GM23338 (cell line): ENCODE results near the gene ANKRD50. TPM values are rescaled to one million over a fixed set of nuclear protein-coding genes. Genes with fewer than 3 reads are reported as not detected.

Experiments
- ATAC-seq: fragments of 200-7000 bp; cut with Tn5 transposase; 3 replicates; pipeline ENCODE4 v1.9.1; 2020
- DNase-seq: peaks from one replicate; pipeline ENCODE4 v3.0.0-alpha.2; 2015; ENCODE audit warnings: low spot score
- H2AFZ ChIP-seq: fragments of 200-600 bp; sonication (generic); 2 replicates; pipeline ENCODE4 v1.8.0; 2016; ENCODE audit warnings: antibody characterized with exemption, mild to moderate bottlenecking, moderate library complexity
- H3F3A ChIP-seq: fragments of 200-600 bp; sonication (generic); replicated peaks from 2 replicates; pipeline ENCODE4 v1.8.0; 2017; ENCODE audit warnings: antibody characterized with exemption, mixed run types, low read depth
- H3K27ac ChIP-seq: fragments of 200-600 bp; sonication (generic); 2 replicates; pipeline ENCODE4 v1.6.1; 2016; ENCODE audit warnings: low read depth
- H3K27me3 ChIP-seq: fragments of 200-600 bp; sonication (generic); 2 replicates; pipeline ENCODE4 v1.8.0; 2016; ENCODE audit warnings: mild to moderate bottlenecking, mixed run types, moderate library complexity; ENCODE audit not compliant: insufficient read depth
- H3K36me3 ChIP-seq: fragments of 200-600 bp; sonication (generic); 2 replicates; pipeline ENCODE4 v1.8.0; 2016; ENCODE audit warnings: mild to moderate bottlenecking; ENCODE audit not compliant: insufficient read depth
- H3K4me1 ChIP-seq: fragments of 200-600 bp; sonication (generic); 2 replicates; pipeline ENCODE4 v1.8.0; 2016; ENCODE audit warnings: mild to moderate bottlenecking, moderate library complexity; ENCODE audit not compliant: insufficient read depth
- H3K4me2 ChIP-seq: fragments of 200-600 bp; sonication (generic); 2 replicates; pipeline ENCODE4 v1.7.1; 2017; ENCODE audit warnings: mixed run types
- H3K4me3 ChIP-seq: fragments of 200-600 bp; sonication (generic); 2 replicates; pipeline ENCODE4 v1.6.1; 2016; ENCODE audit warnings: mixed run types
- H3K79me2 ChIP-seq: fragments of 200-600 bp; sonication (generic); replicated peaks from 2 replicates; pipeline ENCODE4 v1.8.0; 2017; ENCODE audit warnings: mild to moderate bottlenecking; ENCODE audit not compliant: insufficient read depth
- H3K9me2 ChIP-seq: fragments of 200-600 bp; sonication (generic); 2 replicates; pipeline ENCODE4 v1.8.0; 2017; ENCODE audit not compliant: insufficient read depth
- H4K20me1 ChIP-seq: fragments of 200-600 bp; sonication (generic); replicated peaks from 2 replicates; pipeline ENCODE4 v1.8.0; 2017; ENCODE audit warnings: mild to moderate bottlenecking; ENCODE audit not compliant: insufficient read depth
- H3K27ac Mint-ChIP-seq: 2 replicates; pipeline ENCODE4 v1.8.0; 2020; ENCODE audit warnings: inconsistent platforms, mild to moderate bottlenecking, moderate library complexity, mixed read lengths
- H3K27me3 Mint-ChIP-seq: 3 replicates; pipeline ENCODE4 v1.8.0; 2022; ENCODE audit warnings: low read depth, mild to moderate bottlenecking, moderate library complexity, mixed read lengths, inconsistent platforms; ENCODE audit not compliant: insufficient read depth, poor library complexity
- H3K36me3 Mint-ChIP-seq: 3 replicates; pipeline ENCODE4 v1.8.0; 2021; ENCODE audit warnings: low read depth, mild to moderate bottlenecking, inconsistent platforms, moderate library complexity, mixed read lengths
- H3K4me1 Mint-ChIP-seq: 3 replicates; pipeline ENCODE4 v1.8.0; 2020; ENCODE audit warnings: mild to moderate bottlenecking, inconsistent platforms, mixed read lengths
- H3K4me3 Mint-ChIP-seq: 3 replicates; pipeline ENCODE4 v1.8.0; 2021; ENCODE audit warnings: moderate library complexity, mild to moderate bottlenecking, inconsistent platforms, mixed read lengths
- H3K9me3 Mint-ChIP-seq: 3 replicates; pipeline ENCODE4 v1.8.0; 2020; ENCODE audit warnings: moderate library complexity, mild to moderate bottlenecking, inconsistent platforms, mixed read lengths
- CREB1 ChIP-seq: fragments of 250-450 bp; sonication (Bioruptor Pico); IDR thresholded peaks from 2 replicates; pipeline ENCODE4 v1.5.0; 2020; ENCODE audit warnings: low read depth, mild to moderate bottlenecking, moderate library complexity
- EZH2 ChIP-seq: fragments of 200-600 bp; sonication (generic); IDR thresholded peaks from one replicate; pipeline ENCODE4 v1.8.0; 2017; ENCODE audit warnings: antibody characterized with exemption, mild to moderate bottlenecking, low read depth; ENCODE audit not compliant: unreplicated experiment
- EZH2phosphoT487 ChIP-seq: fragments of 200-600 bp; sonication (generic); IDR thresholded peaks from one replicate; pipeline ENCODE4 v1.8.1; 2018; ENCODE audit warnings: antibody characterized with exemption; ENCODE audit not compliant: unreplicated experiment
- JUNB ChIP-seq: IDR thresholded peaks from one replicate; pipeline ENCODE4 v1.6.1; 2016; ENCODE audit warnings: antibody characterized with exemption; ENCODE audit not compliant: unreplicated experiment
- NANOG ChIP-seq: IDR thresholded peaks from 2 replicates; pipeline ENCODE4 v1.6.1; 2016; ENCODE audit warnings: antibody characterized with exemption, borderline replicate concordance
- POLR2AphosphoS5 ChIP-seq: IDR thresholded peaks from 2 replicates; pipeline ENCODE4 v1.6.1; 2016; ENCODE audit warnings: antibody characterized with exemption, low read depth
- STAT1 ChIP-seq: IDR thresholded peaks from one replicate; pipeline ENCODE4 v1.6.1; 2016; ENCODE audit warnings: antibody characterized with exemption; ENCODE audit not compliant: unreplicated experiment
- ZNF114 ChIP-seq: fragments of 250-450 bp; sonication (Bioruptor Pico); IDR thresholded peaks from 2 replicates; pipeline ENCODE4 v1.5.0; 2020; ENCODE audit warnings: mild to moderate bottlenecking, moderate library complexity
- ZNF331 ChIP-seq: fragments of 250-450 bp; sonication (Bioruptor Pico); IDR thresholded peaks from 2 replicates; pipeline ENCODE4 v1.5.0; 2020; ENCODE audit warnings: low read depth, mild to moderate bottlenecking, moderate library complexity
- polyA plus RNA-seq: library from polyadenylated mRNA; unstranded; fragments of >200 nt; fragmentation: Nextera tagmentation; extraction: Ambion mirVana; gene quantifications from 2 replicates; pipeline ENCODE4 v1.2.1, GENCODE V29; 2016
- total RNA-seq: library from RNA; depleted of rRNA; stranded (reverse); fragments of >200 nt; shearing (Covaris generic); gene quantifications from 2 replicates; pipeline ENCODE4 v1.2.3, GENCODE V29; 2014
- TF ChIP-seq, protein P1 (sequence below), 2 experiments: fragments of 200-600 bp in 1 of 2; sonication (generic) in 1 of 2; conservative IDR thresholded peaks; 2 replicates each; pipeline versions ENCODE4 v1.5.1 to v1.6.1; 2016 to 2017; ENCODE audit warnings: antibody characterized with exemption in 2 of 2, low read depth in 2 of 2, mild to moderate bottlenecking in 2 of 2, moderate library complexity in 1 of 2
- TF ChIP-seq, protein P2 (sequence below): IDR thresholded peaks from 2 replicates; pipeline ENCODE4 v1.6.1; 2016; ENCODE audit warnings: antibody characterized with exemption
- TF ChIP-seq, protein P3 (sequence below): IDR thresholded peaks from one replicate; pipeline ENCODE4 v1.6.1; 2018; ENCODE audit warnings: antibody characterized with exemption; ENCODE audit not compliant: unreplicated experiment
- TF ChIP-seq, protein P4 (sequence below): fragments of 250-450 bp; sonication (Bioruptor Pico); IDR thresholded peaks from 2 replicates; pipeline ENCODE4 v1.5.0; 2020; ENCODE audit warnings: mild to moderate bottlenecking, moderate library complexity

The ANKRD50 gene
- total and polyA plus RNA-seq, 2 experiments from 2014 or later, result 5.9 to 27.6 TPM

DNA sequence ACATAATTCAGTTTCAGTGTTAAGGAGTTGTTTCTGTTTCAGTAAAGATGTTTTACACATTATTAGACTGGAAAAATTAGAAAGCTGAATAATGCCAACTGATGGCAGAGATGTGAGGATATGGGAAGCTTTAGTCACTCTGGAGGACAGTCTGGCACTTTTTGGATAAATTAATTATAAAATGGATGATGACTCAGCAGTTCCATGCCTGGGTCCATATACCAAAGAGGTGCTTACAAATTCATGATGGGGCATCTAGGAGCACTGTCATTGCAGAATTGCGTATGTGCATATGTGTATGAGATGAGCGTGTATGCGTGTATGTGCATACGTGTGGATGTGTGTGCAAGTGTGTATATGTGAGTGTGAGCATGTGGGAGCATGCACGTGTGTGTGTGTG, 31.2 kb upstream of the ANKRD50 start:
- ATAC-seq, result no peak
- no peak overlapping the region for H2AFZ ChIP-seq
- TF ChIP-seq ZNF331 (CRISPR knock-in tag) (no peak), JUNB (no peak), NANOG (no peak), POLR2AphosphoS5 (no peak), EZH2phosphoT487 (no peak), STAT1 (no peak), CREB1 (CRISPR knock-in tag) (no peak), EZH2 (no peak), ZNF114 (no peak)
- TF ChIP-seq, protein P1, sequence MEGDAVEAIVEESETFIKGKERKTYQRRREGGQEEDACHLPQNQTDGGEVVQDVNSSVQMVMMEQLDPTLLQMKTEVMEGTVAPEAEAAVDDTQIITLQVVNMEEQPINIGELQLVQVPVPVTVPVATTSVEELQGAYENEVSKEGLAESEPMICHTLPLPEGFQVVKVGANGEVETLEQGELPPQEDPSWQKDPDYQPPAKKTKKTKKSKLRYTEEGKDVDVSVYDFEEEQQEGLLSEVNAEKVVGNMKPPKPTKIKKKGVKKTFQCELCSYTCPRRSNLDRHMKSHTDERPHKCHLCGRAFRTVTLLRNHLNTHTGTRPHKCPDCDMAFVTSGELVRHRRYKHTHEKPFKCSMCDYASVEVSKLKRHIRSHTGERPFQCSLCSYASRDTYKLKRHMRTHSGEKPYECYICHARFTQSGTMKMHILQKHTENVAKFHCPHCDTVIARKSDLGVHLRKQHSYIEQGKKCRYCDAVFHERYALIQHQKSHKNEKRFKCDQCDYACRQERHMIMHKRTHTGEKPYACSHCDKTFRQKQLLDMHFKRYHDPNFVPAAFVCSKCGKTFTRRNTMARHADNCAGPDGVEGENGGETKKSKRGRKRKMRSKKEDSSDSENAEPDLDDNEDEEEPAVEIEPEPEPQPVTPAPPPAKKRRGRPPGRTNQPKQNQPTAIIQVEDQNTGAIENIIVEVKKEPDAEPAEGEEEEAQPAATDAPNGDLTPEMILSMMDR (conservative IDR thresholded peaks at IDR 0.05; ENCODE audit: low read depth in 2 of 2), result no peak
- TF ChIP-seq, protein P2, sequence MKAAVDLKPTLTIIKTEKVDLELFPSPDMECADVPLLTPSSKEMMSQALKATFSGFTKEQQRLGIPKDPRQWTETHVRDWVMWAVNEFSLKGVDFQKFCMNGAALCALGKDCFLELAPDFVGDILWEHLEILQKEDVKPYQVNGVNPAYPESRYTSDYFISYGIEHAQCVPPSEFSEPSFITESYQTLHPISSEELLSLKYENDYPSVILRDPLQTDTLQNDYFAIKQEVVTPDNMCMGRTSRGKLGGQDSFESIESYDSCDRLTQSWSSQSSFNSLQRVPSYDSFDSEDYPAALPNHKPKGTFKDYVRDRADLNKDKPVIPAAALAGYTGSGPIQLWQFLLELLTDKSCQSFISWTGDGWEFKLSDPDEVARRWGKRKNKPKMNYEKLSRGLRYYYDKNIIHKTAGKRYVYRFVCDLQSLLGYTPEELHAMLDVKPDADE, result no peak
- TF ChIP-seq, protein P3, sequence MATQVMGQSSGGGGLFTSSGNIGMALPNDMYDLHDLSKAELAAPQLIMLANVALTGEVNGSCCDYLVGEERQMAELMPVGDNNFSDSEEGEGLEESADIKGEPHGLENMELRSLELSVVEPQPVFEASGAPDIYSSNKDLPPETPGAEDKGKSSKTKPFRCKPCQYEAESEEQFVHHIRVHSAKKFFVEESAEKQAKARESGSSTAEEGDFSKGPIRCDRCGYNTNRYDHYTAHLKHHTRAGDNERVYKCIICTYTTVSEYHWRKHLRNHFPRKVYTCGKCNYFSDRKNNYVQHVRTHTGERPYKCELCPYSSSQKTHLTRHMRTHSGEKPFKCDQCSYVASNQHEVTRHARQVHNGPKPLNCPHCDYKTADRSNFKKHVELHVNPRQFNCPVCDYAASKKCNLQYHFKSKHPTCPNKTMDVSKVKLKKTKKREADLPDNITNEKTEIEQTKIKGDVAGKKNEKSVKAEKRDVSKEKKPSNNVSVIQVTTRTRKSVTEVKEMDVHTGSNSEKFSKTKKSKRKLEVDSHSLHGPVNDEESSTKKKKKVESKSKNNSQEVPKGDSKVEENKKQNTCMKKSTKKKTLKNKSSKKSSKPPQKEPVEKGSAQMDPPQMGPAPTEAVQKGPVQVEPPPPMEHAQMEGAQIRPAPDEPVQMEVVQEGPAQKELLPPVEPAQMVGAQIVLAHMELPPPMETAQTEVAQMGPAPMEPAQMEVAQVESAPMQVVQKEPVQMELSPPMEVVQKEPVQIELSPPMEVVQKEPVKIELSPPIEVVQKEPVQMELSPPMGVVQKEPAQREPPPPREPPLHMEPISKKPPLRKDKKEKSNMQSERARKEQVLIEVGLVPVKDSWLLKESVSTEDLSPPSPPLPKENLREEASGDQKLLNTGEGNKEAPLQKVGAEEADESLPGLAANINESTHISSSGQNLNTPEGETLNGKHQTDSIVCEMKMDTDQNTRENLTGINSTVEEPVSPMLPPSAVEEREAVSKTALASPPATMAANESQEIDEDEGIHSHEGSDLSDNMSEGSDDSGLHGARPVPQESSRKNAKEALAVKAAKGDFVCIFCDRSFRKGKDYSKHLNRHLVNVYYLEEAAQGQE, result no peak
- TF ChIP-seq, protein P4, sequence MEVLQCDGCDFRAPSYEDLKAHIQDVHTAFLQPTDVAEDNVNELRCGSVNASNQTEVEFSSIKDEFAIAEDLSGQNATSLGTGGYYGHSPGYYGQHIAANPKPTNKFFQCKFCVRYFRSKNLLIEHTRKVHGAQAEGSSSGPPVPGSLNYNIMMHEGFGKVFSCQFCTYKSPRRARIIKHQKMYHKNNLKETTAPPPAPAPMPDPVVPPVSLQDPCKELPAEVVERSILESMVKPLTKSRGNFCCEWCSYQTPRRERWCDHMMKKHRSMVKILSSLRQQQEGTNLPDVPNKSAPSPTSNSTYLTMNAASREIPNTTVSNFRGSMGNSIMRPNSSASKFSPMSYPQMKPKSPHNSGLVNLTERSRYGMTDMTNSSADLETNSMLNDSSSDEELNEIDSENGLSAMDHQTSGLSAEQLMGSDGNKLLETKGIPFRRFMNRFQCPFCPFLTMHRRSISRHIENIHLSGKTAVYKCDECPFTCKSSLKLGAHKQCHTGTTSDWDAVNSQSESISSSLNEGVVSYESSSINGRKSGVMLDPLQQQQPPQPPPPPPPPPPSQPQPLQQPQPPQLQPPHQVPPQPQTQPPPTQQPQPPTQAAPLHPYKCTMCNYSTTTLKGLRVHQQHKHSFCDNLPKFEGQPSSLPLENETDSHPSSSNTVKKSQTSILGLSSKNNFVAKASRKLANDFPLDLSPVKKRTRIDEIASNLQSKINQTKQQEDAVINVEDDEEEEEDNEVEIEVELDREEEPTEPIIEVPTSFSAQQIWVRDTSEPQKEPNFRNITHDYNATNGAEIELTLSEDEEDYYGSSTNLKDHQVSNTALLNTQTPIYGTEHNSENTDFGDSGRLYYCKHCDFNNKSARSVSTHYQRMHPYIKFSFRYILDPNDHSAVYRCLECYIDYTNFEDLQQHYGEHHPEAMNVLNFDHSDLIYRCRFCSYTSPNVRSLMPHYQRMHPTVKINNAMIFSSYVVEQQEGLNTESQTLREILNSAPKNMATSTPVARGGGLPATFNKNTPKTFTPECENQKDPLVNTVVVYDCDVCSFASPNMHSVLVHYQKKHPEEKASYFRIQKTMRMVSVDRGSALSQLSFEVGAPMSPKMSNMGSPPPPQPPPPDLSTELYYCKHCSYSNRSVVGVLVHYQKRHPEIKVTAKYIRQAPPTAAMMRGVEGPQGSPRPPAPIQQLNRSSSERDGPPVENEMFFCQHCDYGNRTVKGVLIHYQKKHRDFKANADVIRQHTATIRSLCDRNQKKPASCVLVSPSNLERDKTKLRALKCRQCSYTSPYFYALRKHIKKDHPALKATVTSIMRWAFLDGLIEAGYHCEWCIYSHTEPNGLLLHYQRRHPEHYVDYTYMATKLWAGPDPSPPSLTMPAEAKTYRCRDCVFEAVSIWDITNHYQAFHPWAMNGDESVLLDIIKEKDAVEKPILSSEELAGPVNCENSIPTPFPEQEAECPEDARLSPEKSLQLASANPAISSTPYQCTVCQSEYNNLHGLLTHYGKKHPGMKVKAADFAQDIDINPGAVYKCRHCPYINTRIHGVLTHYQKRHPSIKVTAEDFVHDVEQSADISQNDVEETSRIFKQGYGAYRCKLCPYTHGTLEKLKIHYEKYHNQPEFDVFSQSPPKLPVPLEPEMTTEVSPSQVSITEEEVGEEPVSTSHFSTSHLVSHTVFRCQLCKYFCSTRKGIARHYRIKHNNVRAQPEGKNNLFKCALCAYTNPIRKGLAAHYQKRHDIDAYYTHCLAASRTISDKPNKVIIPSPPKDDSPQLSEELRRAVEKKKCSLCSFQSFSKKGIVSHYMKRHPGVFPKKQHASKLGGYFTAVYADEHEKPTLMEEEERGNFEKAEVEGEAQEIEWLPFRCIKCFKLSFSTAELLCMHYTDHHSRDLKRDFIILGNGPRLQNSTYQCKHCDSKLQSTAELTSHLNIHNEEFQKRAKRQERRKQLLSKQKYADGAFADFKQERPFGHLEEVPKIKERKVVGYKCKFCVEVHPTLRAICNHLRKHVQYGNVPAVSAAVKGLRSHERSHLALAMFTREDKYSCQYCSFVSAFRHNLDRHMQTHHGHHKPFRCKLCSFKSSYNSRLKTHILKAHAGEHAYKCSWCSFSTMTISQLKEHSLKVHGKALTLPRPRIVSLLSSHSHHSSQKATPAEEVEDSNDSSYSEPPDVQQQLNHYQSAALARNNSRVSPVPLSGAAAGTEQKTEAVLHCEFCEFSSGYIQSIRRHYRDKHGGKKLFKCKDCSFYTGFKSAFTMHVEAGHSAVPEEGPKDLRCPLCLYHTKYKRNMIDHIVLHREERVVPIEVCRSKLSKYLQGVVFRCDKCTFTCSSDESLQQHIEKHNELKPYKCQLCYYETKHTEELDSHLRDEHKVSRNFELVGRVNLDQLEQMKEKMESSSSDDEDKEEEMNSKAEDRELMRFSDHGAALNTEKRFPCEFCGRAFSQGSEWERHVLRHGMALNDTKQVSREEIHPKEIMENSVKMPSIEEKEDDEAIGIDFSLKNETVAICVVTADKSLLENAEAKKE (CRISPR knock-in tag), result no peak

More for the DNA sequence above, 31.2 kb upstream of the ANKRD50 start:
- no peaks in the 10 kb centered on the region for H3F3A ChIP-seq
- peaks cover 14% of the 10 kb centered on the region for H3K4me1 ChIP-seq
- H3K27ac Mint-ChIP-seq, result no peak overlapping the region
- no peak overlapping the region for H3K27ac ChIP-seq
- no peaks in the 10 kb centered on the region for H4K20me1 ChIP-seq
- no peak overlapping the region for H3K4me3 Mint-ChIP-seq
- no peaks in the 10 kb centered on the region for H3K36me3 ChIP-seq
- H3K27me3 ChIP-seq, result no peaks in the 10 kb centered on the region
- no peak overlapping the region for H3K4me2 ChIP-seq
- H3K36me3 Mint-ChIP-seq, result no peaks in the 10 kb centered on the region
- peaks cover 27% of the 10 kb centered on the region for H3K4me1 Mint-ChIP-seq
- H3K79me2 ChIP-seq, result no peaks in the 10 kb centered on the region
- DNase-seq, result no peak
- peaks cover 3% of the 10 kb centered on the region for H3K27me3 Mint-ChIP-seq
- no peaks in the 10 kb centered on the region for H3K9me3 Mint-ChIP-seq
- no peaks in the 10 kb centered on the region for H3K9me2 ChIP-seq
- H3K4me3 ChIP-seq, result no peak overlapping the region
